ENCODE results near the gene DYNLT2B.

Gene DYNLT2B

GRCh38 chr3:196287440-196288140, 30.4 kb downstream of the DYNLT2B start, which contains the start of gene PCYT1A:
PCYT1A (minus strand) TSS chr3:196287726; CDS start chr3:196270531, 17,195 bp downstream.
- no peak for TF ChIP-seq CTCF (IDR thresholded peaks at IDR 0.05)

DNA sequence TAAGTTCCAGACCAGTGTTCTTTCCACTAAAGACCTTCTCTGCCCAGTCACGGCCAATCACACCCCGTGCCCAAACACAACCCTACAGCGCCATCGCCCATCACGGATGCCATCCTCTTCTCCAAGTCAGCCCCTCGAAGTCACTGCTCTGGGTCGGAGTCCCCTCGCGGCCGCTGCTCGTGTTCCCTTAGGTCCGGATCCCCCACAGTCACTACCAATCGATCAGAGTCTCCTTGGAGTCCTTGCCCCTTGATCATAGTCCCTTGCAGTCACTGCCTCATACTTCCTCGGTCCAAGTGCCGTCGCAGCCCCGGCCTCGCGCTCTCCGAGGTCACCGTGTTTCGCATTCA, 31.0 kb downstream of the DYNLT2B start:
- TF ChIP-seq CTCF (IDR thresholded peaks at IDR 0.05), result no peak

- TF ChIP-seq CTCF (IDR thresholded peaks at IDR 0.05), result no peak
Observed at GRCh38 chr3:196284396-196284795, 33.6 kb downstream of the DYNLT2B start.

GRCh38 chr3:196281962-196282361, 36.1 kb downstream of the DYNLT2B start:
- no peak for TF ChIP-seq CTCF (IDR thresholded peaks at IDR 0.05)

GRCh38 chr3:196280689-196281440, 37.2 kb downstream of the DYNLT2B start:
- TF ChIP-seq CTCF (IDR thresholded peaks at IDR 0.05), result no peak

DNA sequence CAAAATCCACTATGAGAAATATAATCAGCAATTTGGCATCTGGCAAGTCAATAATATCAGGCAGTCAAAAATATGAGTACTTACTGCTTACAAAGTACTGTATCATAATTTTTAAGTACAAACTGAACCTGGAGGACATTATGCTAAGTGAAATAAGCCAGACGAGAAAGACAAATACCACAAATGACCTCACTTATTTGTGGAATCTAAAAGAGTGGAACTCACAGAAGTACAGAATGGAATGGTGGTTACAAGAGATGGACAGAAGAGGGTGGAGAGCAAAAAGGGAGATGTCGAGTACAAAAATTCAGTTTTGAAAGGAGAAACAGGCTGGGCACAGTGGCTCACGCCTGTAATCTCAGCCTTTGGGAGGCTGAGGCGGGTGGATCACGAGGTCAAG, 42.9 kb downstream of the DYNLT2B start:
- no peak for TF ChIP-seq CTCF (IDR thresholded peaks at IDR 0.05)

- TF ChIP-seq CTCF (IDR thresholded peaks at IDR 0.05), result no peak
Observed at GRCh38 chr3:196274585-196274984, 43.5 kb downstream of the DYNLT2B start.

Measured in LNCAP (cell line).